ENCODE measurements around the gene SNCB. TPM values are rescaled to one million over a fixed set of nuclear protein-coding genes. Genes with fewer than 3 reads are reported as not detected.
"Not testable (repeated sequence)": the region's sequence is repeated elsewhere in the genome, so short reads cannot be mapped to it uniquely, and the experiment has no call there.

The SNCB gene
- polyA plus RNA-seq, 5 donors: 0.19 to 0.77 (median 0.45) TPM

DNA sequence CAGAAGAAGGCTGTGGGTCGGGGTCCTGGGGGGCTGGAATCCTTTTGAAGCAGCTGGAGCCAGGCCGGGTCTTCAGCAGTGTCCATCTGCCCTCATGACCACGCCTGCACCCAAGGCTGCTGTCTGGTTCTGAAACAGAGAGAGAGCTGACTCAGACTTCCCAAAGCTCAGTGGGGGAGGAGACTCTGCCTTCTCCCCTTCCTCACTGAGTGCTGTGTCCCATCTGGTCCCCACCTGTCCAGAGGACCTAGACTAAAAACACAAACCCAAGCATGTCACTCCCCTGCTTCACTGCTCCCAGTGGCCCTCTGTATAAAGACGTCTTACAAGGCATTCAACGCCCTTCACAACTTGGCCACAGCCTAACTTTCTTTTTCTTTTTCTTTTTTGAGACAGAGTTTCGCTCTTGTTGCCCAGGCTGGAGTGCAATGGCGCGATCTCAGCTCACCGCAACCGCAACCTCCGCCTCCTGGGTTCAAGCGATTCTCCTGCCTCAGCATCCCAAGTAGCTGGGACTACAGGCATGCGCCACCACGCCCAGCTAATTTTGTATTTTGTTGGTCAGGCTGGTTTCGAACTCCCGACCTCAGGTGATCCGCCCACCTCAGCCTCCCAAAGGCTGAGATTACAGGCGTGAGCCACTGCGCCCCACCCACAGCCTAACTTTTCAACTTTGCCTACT lies 30.4 kb downstream of the SNCB start:
- not testable (repeated sequence) for DNase-seq

DNA sequence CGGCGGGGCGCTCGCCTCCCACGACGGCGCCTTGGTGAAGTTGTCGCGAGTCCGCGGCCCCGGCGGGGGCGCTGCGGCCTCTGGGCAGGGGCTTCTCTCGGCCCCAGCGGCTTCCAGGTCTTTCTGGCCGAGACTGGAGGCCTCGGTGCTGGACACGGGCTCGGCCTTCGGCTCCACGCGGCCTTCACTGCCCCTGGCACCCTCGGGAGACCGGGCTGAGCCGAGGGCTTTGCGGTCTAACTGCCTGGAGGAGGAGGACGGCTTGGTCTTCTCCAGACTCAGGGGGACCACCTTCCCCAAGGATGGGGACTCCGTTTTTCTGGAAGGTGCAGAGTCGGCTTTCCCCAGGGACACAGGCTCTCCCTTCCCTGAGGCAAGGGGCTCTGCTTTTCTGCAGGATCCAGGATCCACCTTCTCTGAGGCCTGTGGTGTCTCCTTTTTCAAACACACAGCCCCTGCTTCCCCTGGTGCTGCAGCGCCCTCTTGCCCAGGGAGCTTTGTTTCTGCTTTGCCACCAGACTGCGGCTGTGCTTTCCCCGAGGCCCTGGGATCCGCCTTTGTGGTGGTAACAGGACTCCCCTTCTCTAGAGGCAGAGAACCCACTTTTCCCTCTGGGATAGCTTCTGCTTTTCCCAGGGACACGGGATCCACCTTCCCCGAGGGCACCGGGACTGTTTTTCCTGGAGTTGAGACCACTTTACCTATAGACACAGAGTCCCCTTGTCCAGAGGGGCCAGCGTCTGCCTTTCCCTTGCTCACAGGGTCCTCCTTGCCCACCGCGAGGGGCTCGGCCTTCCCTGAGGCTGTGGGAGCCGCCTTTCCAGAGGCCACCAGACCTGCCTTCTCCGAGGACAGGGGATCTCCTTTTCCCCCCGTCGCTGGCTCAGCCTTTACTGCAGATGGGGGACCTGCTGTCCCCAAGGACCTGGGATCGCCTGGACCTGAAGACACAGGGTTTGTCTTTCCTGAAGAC lies 32.6 kb downstream of the SNCB start:
- no peak for DNase-seq

DNA sequence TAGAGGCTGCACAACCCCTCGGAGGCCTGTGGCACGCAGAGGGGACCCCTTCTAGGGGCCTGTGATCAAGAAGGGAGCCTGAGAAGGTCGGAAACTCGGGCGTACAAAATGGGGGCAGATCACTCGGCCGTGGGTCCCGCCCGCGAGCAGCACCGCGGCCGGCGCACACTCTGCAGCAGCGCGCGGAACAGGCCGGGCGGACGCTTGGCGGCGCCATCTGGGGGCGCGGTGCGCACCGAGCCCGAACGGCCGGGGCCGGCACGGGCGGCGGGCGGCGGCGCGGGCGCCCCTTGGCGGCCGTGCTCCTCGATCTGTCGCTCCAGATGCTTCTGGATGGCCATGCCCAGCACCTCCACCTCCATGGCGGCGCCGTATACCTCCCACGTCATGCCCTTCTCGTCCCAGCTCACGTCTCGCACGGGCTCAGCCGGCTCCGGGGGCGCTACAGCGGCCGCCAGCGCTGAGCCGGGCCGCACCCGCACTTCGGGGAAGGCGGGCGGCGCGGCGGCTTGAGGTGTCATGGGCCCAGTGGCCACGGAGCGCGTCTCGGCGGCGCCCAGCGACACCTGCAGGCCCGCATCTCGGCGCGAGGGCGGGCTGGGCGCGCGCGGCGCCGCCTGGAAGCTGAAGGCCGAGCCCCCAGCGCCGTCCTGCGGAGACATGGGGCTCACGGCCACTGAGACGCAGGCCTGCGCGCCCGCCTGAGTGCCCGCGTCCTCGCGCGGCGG lies 33.5 kb downstream of the SNCB start:
- peak in 1 of 2 donors; percentile 35 for DNase-seq

DNA sequence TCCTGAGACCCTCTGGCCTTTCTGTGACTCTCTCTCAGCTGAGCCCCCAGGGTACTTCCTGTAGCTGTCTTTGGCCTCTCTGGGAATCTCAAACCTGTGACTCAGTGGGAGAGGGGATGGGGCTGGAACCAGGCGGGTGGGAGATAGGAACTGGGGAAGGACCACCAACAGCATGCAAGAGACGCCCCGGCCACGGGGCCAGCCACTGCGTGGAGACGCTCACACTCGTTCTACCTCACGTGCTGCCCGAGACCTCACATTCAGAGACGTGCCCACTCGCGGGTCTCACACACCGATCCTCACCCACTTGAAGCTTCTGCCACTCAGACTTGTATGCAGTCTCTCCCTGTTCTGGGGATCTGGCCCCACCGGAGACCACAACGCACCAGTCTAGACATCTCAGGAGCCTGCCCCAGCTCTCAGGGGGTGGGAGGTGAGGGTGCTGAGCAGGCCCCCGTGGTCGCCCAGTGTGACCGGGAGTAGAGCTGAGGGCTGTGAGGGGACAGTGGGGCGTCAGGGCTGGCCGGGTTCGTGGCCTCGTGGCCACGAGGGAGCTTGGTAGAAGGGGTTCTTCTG lies 34.2 kb downstream of the SNCB start:
- no peak for DNase-seq

DNA sequence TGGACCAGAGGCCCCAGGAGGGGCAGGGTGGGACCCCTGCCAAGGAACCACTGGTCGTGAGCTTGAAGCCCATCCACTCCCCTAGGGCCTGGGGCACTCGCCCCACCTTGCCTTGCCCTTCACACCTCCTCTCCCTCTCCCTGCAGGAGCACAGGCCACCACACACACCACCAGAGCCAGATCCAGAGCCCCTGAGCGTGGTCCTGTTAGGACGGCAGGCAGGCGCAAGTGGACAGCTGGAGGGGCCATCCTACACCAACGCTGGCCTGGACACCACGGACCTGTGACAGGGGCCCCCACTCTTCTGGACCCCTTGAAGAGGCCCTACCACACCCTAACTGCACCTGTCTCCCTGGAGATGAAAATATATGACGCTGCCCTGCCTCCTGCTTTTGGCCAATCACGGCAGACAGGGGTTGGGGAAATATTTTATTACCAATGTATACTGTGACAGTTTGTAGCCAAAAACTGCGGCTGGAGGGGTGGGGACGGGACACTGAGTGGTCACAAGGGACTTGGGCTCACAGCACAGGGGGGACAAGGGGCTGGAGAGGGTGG lies 34.9 kb downstream of the SNCB start:
- no peak for DNase-seq

DNA sequence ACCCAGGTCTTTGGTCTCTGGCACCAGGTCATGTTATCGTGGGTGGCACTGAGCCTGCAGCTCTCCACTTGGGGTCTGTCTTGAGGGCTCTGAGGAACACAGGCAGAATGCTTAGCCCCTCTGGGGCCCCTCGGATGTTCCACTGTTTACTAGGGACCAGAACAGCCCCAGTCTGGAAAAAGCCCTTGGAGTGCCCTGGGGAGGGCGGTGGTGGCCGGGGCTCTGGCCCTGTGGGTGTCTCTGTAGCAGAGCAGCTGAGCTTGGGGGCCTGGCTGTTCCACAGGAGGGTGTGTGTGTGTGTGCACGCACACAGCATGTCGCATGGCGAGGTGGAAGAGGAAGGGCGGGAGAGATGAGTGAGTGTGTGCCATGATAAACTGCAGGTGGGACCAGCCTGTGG lies 35.8 kb downstream of the SNCB start:
- DNase-seq: no peak

DNA sequence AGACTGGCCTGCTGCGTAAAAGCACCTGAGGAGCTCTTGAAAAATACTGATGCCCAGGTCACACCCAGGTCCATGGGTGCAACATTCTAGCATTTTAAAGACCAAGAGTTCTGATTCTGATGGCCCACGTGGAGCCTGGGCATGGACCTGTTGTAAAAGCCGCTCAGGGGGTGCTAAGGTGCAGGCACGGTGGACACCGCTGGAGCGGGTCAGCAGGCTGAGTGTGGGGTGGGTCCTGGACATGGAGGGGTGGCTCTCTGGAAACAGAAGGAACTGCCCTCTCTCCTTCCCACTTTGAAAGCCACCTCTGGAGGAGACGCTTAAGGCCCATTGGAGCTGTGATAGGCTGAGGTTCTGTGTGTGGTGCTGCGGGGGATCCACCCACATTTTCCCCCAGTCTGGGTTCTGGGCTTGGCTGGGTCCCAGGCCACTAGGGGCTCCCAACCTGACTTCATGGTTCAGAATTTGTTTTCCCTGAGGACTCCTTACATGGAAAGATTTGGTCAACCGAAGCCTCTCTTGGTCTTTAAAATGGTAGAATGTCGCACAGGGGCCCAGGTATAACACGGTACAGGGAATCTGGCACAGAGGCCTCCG lies 37.0 kb downstream of the SNCB start:
- DNase-seq: no peak

DNA sequence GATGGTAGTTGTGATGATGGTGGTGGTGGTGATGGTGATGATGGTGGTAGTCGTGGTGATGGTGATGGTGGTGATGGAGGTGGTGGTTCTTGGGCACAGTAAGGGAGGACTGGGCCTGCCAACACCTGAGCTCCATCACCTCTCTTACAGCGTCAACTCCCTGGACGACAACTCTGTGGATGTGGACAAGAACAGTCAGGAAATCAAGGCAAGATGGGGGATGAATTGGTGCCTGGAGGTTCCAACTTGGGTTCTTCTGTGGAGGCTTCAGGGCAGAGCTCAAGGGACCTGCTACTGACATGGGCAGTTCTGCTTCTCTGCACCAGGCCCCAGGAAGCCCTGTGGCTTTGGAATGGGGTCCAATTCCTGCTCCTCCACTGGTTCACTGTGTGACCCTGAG lies 37.8 kb downstream of the SNCB start:
- no peak for DNase-seq

DNA sequence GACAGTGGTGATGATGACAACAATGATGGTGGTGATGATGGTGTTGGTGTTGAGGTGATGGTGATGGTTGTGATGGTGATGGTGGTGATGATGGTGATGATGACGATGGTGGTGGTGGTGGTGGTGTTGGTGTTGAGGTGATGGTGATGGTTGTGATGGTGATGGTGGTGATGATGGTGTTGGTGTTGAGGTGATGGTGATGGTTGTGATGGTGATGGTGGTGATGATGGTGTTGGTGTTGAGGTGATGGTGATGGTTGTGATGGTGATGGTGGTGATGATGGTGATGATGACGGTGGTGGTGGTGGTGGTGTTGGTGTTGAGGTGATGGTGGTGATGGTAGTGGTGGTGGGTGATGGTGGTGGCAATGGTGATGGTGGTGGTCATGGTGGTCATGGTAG lies 38.7 kb downstream of the SNCB start:
- DNase-seq: not testable (repeated sequence)

DNA sequence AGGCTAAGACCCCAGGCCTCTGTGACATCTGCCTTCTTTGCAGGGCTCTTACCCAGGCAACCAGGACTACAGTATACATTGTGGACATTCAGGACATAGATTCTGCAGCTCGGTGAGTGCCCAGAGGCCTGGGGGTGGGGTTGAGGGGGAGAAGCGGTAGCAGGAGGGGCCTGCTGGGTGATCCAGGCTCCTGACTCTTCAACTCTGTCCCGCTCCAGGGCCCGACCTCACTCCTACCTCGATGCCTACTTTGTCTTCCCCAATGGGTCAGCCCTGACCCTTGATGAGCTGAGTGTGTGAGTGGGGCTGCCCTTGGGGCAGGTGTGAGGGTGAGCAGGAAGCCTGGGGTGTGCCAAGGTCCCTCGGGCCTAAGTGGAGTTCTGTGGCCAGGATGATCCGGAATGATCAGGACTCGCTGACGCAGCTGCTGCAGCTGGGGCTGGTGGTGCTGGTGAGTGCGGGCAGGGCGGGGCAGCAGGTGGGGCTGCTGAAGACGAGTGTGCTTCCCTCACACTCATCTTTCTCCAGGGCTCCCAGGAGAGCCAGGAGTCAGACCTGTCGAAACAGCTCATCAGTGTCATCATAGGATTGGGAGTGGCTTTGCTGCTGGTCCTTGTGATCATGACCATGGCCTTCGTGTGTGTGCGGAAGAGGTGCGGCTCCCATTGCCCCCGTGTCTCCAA lies 40.2 kb downstream of the SNCB start:
- DNase-seq: no peak

DNA sequence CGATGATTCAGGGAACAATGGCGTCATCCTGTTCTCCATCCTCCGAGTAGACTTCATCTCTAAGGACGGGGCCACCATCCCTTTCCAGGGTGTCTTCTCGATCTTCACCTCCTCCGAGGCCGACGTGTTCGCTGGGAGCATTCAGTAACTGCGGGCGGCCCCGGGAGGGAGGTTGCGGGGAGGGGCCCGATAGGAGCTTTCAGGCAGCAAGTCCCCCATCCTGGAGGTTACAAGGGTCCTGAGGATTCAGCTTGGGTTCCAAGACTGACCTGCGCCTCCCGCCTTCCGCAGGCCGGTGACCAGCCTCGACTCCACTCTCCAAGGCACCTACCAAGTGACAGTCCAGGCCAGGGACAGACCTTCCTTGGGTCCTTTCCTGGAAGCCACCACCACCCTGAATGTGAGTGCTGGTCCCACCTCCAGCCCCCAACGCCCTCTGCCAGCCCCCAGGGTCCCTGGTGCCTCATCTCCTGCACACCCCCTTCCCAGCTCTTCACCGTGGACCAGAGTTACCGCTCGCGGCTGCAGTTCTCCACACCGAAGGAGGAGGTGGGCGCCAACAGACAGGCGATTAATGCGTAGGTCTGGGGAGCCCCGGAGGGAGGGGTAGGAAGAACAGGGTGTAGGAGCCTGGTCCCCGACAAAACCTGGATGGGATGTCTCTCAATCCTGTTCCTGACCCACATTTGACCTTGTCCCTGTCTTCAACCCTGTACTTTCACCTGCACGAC lies 41.1 kb downstream of the SNCB start:
- DNase-seq: no peak

DNA sequence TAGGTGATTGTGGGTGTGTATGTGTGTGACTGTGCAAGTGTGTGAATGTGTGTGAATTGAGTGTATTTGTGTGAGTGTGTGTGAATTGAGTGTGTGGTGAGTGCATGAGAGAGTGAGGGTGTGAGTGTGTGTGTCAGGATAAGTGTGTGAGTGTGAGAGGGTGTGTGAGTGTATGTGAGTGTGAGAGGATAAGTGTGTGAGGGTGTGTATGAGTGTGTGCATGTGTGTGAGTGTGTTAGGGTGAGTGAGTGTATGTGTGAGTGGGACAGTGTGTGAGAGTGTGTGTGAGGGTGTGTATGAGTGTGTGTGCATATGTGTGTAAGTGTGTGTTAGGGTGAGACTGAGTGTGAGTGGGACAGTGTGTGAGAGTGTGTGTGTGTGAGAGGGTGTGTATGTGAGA lies 42.0 kb downstream of the SNCB start:
- DNase-seq: no peak

DNA sequence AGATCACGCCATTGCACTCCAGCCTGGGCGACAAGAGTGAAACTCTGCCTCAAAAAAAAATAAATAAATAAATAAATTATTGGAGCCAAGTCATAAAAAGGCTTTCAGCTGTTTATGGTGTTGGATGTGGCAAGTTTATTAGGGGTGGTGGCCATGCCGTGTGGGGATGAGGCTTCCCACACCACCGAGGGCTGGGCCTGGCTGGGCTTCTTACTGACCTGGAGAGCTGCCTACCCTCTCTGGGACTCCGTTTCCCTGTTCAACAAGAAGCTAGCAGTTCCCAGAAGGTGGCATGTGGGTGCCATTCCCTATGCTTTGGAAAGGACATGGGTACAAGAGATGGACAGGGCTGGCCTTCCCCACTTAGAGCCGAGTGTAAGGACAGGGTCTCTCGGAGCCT lies 42.9 kb downstream of the SNCB start:
- DNase-seq: no peak

DNA sequence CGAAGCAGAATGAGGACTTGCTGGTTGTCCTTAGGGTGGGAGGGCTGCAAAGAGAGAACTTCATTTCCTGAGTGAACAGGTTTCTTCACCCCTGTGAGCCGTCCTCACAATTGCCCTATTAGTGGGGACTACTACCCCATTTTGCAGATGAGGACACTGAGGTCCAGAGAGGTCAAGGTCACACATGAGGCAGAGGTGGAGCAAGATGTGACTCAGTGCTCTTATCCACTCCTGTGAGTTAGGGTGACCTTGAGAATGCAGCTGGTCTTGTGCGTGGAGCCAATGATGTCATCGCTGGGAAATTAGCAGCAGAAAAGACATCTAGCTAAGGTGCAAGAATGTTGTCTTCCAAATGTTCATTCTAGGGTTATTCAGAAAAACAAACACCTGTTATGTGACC lies 47.3 kb downstream of the SNCB start:
- DNase-seq: no peak

DNA sequence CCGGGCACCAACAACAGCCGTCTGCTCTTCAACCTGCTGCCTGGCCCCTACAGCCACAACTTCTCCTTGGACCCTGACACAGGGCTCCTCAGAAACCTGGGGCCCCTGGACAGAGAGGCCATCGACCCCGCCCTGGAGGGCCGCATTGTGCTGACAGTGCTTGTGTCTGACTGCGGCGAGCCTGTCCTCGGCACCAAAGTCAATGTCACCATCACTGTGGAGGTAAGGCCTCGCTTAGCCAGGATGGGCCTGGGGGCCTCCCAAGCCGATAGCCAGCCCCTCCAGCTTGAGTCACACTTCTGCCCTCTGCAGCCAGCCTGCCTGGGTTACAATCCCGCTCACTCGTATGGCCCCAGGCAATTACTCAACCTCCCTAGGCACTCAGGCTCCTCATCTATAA lies 49.0 kb downstream of the SNCB start:
- no peak for DNase-seq

DNA sequence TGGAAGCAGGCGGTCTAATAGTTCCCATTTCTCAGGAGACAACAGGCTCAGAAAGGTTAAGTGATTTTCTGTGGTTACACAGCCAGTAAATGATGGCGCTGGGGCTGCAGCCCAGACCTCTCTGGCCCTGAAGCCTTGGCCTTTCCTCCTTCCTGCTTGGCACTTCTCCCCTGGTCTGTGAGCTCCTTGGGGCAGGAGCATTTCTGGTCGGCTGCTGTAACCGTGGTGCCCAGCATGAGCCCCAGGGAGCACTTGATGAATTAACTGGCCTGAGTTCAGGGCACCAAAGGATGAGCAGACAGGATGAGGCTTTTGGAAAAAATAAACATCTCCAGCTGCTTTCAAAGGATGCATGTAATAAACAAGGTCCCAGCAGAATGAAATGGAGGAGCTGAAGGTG lies 51.0 kb downstream of the SNCB start:
- DNase-seq: no peak

DNA sequence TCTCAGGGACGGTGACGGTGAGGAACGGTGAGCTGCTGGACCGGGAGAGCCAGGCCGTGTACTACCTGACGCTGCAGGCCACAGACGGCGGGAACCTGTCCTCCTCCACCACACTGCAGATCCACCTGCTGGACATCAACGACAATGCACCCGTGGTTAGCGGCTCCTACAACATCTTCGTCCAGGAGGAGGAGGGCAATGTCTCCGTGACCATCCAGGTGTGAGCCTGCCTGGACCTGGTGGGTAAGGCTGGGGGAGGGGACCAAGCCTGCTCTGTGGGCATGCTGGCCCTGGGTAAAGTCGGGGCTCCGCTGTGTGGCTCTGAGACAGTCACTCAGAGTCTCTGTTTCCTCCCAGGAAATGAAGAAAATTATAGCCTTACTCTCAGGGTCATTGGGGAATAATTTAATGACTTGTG lies 51.9 kb downstream of the SNCB start:
- no peak for DNase-seq

DNA sequence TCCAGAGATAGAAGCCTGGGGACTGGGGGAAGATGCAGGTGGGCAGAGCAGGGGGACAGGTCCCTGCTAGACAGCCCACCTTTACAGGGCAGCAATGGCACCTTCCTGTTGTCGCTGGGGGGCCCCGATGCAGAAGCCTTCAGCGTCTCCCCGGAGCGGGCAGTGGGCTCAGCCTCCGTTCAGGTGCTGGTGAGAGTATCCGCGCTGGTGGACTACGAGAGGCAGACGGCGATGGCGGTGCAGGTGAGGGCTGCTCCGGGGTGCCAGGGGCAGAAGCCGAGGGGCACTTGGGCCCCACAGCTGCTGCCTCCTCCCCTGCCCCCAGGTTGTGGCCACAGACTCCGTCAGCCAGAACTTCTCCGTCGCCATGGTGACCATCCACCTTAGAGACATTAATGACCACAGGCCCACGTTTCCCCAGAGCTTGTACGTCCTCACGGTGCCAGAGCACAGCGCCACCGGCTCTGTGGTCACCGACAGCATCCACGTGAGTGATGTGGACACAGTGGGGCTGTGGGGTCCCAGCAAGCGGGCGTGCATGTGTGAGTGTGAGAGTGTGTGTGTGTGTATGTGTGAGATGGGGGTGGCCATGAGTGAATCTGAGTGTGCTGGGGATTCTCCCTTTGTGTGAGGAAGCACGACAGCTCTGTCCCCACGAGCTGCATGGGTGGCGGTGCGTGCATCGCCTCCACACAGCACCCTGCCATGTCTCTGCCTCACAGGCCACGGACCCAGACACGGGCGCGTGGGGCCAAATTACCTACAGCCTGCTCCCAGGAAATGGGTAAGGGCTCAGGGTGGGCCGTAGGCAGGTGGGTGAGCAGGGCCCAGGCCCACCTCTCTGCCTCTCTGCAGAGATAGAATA lies 52.8 kb downstream of the SNCB start:
- DNase-seq: no peak
